ENCODE results near the gene ZNF614. TPM values are rescaled to one million over a fixed set of nuclear protein-coding genes. Genes with fewer than 3 reads are reported as not detected.
"Not testable (repeated sequence)": the region's sequence is repeated elsewhere in the genome, so short reads cannot be mapped to it uniquely, and the experiment has no call there.

Gene ZNF614
- polyA plus RNA-seq, 1 donor: 20.0 TPM

- DNase-seq: no peak
Observed at GRCh38 chr19:51994048-51994644, 34.0 kb downstream of the ZNF614 start.

GRCh38 chr19:51993422-51993821 lies 34.8 kb downstream of the ZNF614 start:
- DNase-seq: no peak

- DNase-seq: peak; percentile 97
Observed at GRCh38 chr19:51986309-51987291, 41.6 kb downstream of the ZNF614 start, which contains the start of gene ZNF350. Gene ZNF350 (minus strand): TSS chr19:51986840. CDS start chr19:51974360, 12,480 bp downstream.

- DNase-seq: no peak
Observed at GRCh38 chr19:51983361-51983760, 44.8 kb downstream of the ZNF614 start.

GRCh38 chr19:51980926-51981325 lies 47.3 kb downstream of the ZNF614 start:
- DNase-seq: not testable (repeated sequence)

- no peak for DNase-seq
Observed at GRCh38 chr19:51980116-51980736, 48.0 kb downstream of the ZNF614 start.

GRCh38 chr19:51978882-51979281 lies 49.3 kb downstream of the ZNF614 start:
- DNase-seq: no peak

- DNase-seq: no peak
Observed at GRCh38 chr19:51977346-51977745, 50.8 kb downstream of the ZNF614 start.

GRCh38 chr19:51976852-51977251 lies 51.3 kb downstream of the ZNF614 start:
- no peak for DNase-seq

GRCh38 chr19:51975787-51976186 lies 52.4 kb downstream of the ZNF614 start:
- not testable (repeated sequence) for DNase-seq

GRCh38 chr19:51971624-51972023 lies 56.6 kb downstream of the ZNF614 start:
- no peak for DNase-seq

- no peak for DNase-seq
Observed at GRCh38 chr19:51970718-51971117, 57.5 kb downstream of the ZNF614 start.

GRCh38 chr19:51965583-51965982 lies 62.6 kb downstream of the ZNF614 start:
- no peak for DNase-seq

Other genes with a start within 250 kb of the ZNF614 start
- gene FPR3, start 233.2 kb downstream of the ZNF614 start, polyA plus RNA-seq (ENCODE audit: insufficient read length): 0.20 TPM
- 45.9 TPM for gene ZNF577, start 140.4 kb downstream of the ZNF614 start, polyA plus RNA-seq (ENCODE audit: insufficient read length)
- 33.5 TPM for gene ZNF649, start 123.4 kb downstream of the ZNF614 start, polyA plus RNA-seq (ENCODE audit: insufficient read length)
- 15.0 TPM for gene ZNF613, start 100.9 kb downstream of the ZNF614 start, polyA plus RNA-seq (ENCODE audit: insufficient read length)
- 22.2 TPM for gene ZNF350, start 41.5 kb downstream of the ZNF614 start, polyA plus RNA-seq (ENCODE audit: insufficient read length)
- 24.1 TPM for gene ZNF615, start 20.2 kb downstream of the ZNF614 start, polyA plus RNA-seq (ENCODE audit: insufficient read length)
- 26.6 TPM for gene ZNF432, start 20.5 kb upstream of the ZNF614 start, polyA plus RNA-seq (ENCODE audit: insufficient read length)
- 27.5 TPM for gene ZNF841, start 67.4 kb upstream of the ZNF614 start, polyA plus RNA-seq (ENCODE audit: insufficient read length)
- 24.0 TPM for gene ZNF616, start 111.6 kb upstream of the ZNF614 start, polyA plus RNA-seq (ENCODE audit: insufficient read length)
- gene ZNF836, start 143.2 kb upstream of the ZNF614 start, polyA plus RNA-seq (ENCODE audit: insufficient read length): 19.2 TPM
- 396 TPM for gene PPP2R1A, start 161.7 kb upstream of the ZNF614 start, polyA plus RNA-seq (ENCODE audit: insufficient read length)
- 22.0 TPM for gene ZNF766, start 241.2 kb upstream of the ZNF614 start, polyA plus RNA-seq (ENCODE audit: insufficient read length)

Measured in left kidney (tissue), 2 donors.